Stimulated activated CD8-positive, alpha-beta memory T cell treated with anti-CD3 and anti-CD28 coated beads, Interleukin-2, amount 100 ng/mL, for 1 hour (primary cell): ENCODE measurements around the gene IPCEF1.
"Not testable (repeated sequence)": the region's sequence is repeated elsewhere in the genome, so short reads cannot be mapped to it uniquely, and the experiment has no call there.

Experiments
- DNase-seq, 2 donors: peaks; one replicate each; pipeline ENCODE4 v3.0.0-alpha.2; 2020; ENCODE audit warnings: low read depth in 2 of 2

Gene IPCEF1

GRCh38 chr6:154371281-154371680 is 14.7 kb upstream of the IPCEF1 start:
- no peak for DNase-seq

DNA sequence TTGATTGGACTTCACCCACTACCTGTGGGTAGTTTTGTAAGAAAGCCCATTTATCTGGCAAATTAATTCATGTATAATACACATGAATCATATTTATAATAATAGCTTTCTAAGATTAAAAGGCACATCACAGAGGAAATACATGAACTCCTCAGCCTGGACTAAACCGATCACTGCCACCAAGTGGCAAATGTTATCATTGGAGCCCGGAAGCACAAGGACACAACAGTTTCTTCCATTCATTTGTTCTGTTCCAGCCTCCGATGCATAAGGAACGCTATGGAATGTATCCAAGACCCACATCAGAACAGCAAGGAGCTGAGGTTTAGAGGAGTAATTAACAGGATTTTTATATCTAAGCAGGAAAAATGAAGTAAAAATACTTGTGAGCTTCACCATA is 13.9 kb upstream of the IPCEF1 start:
- DNase-seq, result no peak

GRCh38 chr6:154367839-154368695 is 11.5 kb upstream of the IPCEF1 start:
- no peak for DNase-seq

GRCh38 chr6:154367336-154367735 is 10.7 kb upstream of the IPCEF1 start:
- no peak for DNase-seq

DNA sequence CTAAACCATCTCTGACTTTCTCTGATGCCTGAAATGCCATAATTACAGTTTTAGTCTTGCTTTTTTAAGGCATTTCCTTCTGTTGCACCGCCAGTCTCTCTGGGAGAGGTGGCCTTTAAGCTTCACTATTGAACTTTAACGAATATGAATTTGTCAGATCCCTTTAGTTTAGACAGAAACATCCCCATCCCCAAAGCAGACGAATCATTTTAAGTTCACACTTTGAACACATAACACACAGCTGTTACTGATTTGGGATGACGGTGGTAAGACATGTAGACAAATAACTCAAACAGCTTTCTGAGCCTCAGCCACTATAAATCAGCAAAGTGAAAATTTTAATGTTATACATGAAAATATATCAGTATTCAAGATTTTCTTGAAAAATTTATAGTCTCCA is 7.2 kb upstream of the IPCEF1 start:
- DNase-seq, result no peak

DNA sequence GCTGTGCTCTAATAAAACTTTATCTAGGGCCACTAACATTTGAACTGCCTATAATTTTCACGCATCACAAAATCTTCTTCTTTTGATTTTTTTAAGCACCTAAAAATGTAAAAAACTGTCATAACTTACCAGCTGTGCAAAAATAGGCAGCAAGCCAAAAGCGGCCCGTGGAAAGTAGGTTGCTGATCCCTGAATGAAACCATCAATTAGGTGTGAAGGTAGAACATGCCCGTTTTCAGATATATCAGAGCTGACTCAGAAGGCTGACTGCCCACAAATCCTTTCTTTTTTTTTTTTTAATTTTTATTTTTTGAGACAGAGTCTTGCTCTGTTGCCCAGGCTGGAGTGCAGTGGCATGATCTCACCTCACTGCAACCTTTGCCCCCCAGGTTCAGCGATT is 4.9 kb upstream of the IPCEF1 start:
- DNase-seq, result no peak

- no peak for DNase-seq
These were observed 3.9 kb upstream of the IPCEF1 start for GRCh38 chr6:154360476-154360875.

DNA sequence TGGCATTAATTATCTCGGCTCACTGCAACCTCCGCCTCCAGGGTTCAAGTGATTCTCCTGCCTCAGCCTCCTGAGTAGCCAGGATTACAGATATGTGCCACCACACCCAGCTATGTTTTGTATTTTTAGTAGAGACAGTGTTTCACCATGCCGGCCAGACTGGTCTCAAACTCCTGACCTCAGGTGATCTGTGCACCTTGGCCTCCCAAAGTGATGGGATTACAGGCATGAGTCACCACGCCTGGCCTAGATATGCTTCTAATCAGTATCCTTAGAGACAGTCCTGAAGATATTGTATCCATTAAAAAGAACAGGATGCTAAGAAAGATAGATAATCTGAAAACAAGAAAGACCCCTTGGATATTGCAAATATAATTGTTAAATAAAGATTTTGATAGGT is 3.1 kb upstream of the IPCEF1 start:
- no peak for DNase-seq

DNA sequence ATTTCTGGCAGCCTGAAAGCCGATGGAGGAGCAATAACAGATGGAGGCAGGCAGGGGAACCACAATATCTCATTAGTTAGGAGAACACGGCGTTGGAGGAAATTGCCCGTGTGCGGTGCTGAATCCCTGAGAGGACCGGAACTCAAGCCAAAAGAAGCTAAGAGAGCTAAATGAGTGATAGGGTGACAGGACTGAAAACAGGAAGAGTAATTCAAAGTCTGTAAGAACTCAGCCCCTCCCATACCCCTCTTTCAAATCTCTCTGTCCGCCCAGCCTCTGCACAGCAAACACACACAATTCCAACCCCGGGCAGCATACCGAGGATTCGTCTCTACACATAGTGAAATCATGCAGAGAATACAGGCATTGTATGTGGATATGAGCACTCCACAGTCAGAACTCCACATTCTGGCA is 2.6 kb upstream of the IPCEF1 start:
- DNase-seq, result no peak

DNA sequence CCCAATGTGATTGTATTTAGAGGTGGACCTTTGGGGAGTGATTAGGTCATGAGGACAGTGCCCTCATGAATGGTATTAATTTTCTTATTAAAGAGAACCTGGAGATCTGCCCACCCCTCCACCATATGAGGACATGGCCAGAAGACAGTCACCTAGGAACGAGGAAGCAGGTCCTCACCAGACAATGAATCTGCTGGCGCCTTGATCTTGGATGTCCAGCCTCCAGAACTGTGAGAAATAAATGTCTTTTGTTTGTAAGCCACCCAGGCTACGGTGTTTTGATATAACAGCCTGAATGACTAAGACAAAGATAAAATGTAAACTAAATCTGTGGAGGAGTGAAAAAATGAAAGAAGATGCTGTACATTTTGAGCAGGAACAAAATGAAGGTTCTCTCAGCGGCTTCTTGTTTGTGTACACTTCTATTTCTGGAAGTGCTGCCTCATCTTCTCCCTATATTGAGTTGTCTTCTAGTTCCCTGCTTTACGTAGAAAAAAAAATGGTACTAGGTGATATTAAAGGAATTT is 1.5 kb upstream of the IPCEF1 start:
- DNase-seq, result no peak

GRCh38 chr6:154356113-154356512 is 490 bp downstream of the IPCEF1 start:
- no peak for DNase-seq

DNA sequence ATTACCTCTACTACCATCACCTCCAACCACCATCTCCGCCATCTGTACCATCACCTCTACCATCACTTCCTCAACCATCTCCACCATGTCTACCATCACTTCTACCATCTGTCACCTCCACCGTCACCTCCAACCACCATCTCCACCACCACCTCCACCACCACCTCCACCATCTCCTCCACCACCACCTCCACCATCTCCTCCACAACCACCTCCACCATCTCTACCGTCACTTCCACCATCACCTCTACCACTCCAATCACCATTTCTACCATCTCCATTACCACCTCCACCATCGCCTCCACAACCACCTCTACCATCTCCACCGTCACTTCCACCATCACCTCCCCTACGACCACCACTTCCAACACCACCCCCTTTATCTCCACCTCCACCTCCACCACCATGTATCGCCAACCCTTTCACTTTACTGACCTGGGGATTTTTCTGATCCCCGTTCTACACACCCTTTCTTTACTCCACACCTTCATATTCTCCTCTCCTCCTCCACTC is 2.3 kb downstream of the IPCEF1 start:
- DNase-seq, result no peak

DNA sequence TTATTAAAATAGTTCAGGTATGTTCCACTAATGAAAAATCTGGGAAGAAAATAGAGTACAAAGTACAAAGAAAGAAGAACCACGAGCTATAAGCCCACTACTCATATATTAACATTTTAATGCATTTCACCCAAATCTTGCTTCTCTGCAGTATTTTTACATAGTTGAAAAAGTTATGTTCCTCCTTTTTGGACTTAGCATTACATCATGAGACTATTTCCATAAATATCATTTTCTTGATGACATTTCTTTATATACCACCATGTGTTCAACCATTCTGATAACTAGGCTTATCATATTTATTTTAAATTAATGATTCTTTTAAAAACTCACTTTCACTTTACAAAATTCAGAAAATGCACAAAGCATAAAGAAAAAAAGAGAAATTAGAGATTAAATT is 3.0 kb downstream of the IPCEF1 start:
- no peak for DNase-seq

DNA sequence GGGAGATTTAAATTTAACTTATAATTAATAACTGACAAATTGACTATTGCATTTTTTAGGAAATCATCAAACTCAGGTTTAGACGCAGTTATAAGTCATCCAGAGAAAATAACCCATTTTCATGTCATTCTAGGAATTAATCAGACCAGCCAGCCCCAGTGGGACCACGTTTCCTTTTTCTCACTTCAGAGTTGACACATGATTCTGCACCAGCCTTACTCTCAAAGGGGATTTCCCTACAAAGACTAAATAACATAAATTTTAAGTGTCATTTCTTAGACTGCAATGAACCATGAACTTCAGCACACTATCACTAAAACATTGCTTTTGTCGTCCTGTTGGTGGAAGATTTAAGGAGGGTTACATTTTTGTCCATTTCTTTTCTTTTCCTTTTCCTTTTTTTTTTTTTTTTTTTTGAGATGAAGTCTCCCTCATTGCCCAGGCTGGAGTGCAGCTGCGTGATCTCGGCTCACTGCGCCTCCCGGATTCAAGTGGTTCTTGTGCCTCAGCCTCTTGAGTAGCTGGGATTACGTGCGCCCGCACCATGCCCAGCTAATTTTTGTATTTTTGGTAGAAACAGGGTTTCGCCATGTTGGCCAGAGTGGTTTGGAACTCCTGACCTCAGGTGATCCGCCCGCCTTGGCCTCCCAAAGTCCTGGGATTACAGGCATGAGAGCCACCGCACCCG is 3.6 kb downstream of the IPCEF1 start:
- DNase-seq, result no peak

DNA sequence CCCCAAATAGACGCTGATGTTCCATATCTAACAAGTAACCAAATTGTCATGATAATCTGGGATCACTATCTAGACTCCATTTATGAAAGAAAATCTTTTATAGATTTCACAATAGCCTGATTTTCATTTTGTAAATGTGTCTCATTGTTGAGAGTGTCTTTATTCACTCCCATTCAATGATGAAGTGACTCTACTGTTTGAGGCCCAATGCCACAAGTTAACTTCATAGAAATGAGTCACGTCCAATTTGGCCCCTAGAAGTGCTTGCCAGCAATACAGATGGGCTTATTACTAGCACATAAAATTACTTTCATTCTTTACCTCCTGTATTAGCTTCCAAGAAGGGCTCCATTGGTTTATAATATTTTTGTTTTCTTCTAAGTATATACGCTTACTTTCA is 6.3 kb downstream of the IPCEF1 start:
- DNase-seq, result no peak

DNA sequence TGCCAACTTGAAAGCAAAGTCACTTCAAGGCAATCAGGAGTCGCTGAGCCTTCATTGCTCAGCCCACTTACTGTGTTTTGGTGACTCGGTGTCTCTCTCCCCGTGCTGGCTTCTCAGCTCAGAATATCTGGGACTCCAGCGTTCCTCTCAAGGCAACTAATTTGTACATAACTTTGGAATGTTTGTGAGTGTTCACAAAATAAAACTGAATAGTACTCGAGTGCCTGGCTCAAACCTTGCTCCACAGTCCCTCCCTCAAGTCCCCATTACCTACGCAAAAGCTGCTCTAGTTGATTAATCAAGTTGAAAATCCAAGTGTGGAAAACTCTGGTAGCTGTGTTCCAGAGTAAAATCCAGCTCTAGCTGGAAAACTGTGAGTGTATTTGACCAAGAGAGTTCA is 8.6 kb downstream of the IPCEF1 start:
- DNase-seq, result no peak

DNA sequence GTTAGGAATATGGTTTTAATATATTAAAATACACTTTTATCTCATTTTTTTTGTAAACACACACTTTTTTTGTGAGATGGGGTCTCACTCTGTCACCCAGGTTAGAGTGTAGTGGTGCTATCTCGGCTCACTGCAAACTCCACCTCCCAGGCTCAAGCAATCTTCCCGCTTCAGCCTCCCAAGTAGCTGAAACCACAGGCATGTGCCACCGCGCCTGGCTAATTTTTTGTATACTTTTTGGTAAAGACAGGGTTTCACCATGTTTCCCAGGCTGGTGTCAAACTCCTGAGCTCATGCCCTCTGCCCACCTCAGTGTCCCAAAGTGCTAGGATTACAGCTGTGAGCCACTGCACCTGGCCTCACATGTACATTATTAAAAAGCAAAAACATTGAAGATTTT is 10.8 kb downstream of the IPCEF1 start:
- no peak for DNase-seq

DNA sequence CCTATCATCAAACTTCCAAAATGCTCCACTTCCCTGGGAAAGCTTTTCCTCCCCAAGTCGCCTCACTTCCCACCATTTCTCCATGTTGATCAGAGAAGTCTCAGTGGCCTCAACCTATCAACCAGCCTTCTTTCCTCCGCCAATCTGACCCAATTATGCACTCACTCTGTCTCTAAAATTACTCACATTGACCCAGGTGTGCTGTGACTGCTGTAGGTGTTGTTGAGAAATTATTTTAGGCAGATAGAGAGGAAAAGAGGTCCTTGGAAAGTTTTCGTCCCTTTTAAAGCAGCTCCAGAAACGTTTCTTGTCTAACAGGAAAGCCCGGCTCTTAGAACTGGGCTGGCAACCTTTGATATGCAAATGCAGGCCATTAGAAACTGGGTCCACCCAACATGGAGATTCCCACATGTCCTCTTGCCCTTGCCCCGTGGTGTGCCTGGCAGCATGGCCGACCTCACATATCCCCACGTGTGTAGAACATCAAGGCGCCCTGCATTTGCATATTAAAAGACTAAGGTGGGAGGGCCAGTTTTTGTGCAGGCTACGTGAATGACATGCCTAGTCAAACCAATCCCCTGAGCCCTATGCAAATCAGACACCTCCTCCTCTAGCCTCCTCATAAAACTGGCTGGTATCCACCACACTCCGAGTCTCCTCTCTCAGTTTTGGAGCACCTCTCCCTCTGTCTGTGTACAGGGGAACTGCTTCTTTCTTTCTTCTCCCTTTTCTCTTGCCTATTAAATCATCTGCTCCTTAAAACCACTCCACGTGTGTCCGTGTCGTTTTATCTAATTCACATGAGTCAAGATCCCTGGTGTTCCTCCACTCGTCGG is 12.9 kb downstream of the IPCEF1 start:
- DNase-seq, result no peak

- DNase-seq, result no peak
These were observed 14.7 kb downstream of the IPCEF1 start for GRCh38 chr6:154341871-154342270.

DNA sequence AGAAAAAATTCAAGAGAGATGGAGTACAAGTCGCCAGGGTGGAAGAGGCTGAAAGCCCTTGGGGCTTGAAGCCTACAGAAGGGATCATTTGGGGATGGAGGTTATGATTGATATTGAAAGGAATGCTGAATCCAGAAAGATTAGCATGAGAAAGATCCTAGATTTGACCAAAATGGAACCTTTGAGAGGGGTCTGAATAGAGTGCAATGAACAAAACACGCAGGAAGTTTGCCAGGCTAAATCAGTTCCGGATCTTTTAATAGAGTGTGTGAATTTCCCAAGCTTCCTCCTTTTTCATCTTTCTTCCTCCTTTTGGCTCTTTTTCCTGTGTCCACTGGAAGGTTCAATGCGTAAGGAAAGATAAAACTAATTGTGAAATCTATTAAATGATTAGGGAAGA is 15.3 kb downstream of the IPCEF1 start:
- no peak for DNase-seq

- no peak for DNase-seq
These were observed 19.1 kb downstream of the IPCEF1 start for GRCh38 chr6:154337406-154338005.

DNA sequence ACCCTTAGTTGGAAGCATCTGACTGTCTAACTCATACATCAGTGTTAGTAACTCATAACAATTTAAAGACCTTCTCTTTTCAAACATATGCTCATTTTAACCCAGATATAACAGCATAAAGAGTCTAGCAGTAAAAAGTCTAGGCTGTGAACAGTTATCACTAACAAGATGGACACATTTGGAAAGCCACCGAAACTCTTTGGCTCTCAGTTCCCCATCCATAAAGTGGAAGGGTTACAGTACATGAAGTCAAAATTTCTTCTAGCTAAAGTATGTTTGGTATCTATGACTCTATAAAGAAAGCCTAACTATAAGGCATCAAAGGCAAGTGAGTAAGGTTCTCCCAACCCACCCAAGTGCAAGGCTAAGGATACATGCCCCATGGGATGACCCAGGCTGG is 22.5 kb downstream of the IPCEF1 start:
- not testable (repeated sequence) for DNase-seq
